Epithelial cell of prostate (primary cell): ENCODE measurements around the gene ARRB1.
"Not testable (repeated sequence)": the region's sequence is repeated elsewhere in the genome, so short reads cannot be mapped to it uniquely, and the experiment has no call there.

Experiments
- DNase-seq: peaks from one replicate; pipeline ENCODE4 v3.0.0-alpha.2; 2011; ENCODE audit warnings: low read depth, low spot score
- H3K27ac ChIP-seq: fragments of 450-650 bp; 2 replicates; pipeline ENCODE4 v1.5.1; 2017; ENCODE audit warnings: mild to moderate bottlenecking

The ARRB1 gene

DNA sequence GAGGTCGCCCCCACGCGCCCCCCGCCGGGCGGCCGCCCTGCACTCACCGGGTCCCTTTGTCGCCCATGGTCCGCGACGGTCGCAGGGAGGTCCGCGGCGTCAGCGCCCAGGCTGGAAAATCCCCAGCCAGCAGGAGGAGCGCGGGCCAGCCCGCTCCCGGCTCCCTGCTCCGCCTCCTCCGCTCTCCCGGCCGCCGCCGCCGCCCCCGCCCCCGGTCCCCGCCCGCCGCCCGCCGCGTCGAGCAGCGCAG lies at the start of gene ARRB1:
ARRB1 (minus strand) TSS at position 121 of the 250 bp plus-strand sequence; CDS start at position 67, 54 bp downstream.
- DNase-seq: no peak
- H3K27ac ChIP-seq: no peak within 1 kb of the TSS

GRCh38 chr11:75400146-75400865 lies 48.8 kb upstream of the ARRB1 start:
- peak overlapping the region; percentile 90 for H3K27ac ChIP-seq
- DNase-seq: no peak

DNA sequence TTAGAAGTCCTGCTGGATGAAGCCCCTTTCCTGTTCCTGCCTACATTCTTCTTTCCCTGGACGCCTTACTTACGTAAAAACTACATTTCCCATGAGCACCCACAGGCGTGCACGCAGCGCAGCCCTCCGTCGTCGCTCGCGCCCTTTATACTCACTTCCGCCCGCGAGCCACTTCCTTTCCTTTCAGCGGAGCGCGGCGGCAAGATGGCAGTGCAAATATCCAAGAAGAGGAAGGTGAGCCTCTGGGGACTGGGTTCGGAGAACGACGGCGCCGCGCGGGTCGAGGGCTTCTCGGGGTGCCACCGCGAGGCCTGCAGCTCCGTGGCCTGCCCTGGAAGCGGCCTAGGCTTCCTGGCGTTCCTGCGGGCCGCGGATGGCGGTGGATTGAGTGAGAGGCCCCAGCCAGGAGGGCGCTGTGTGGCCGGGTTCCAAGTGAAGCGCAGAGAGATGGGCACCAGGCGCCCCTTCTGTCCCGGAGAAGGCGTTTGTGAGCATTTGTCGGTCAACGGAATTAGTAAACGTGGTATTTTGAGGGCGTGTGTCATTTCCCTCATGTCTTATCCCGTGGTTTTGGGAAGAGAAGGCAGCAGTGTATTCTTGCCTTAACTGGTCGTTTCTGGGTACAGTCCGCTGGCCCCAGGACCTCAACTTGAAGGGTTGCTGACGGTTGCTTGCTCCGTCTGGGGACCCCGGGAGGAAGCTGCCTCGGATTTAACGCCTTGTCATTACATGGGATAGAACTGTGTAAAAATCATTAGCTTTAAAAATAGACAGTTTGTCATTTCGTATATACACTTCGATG lies 48.1 kb upstream of the ARRB1 start, which contains the start of gene RPS3:
RPS3 (plus strand) TSS at position 175 of the 802 bp plus-strand sequence; CDS start at position 205, 30 bp downstream.
- H3K27ac ChIP-seq: peak within 1 kb of the TSS; percentile 90
- peak; percentile 48 for DNase-seq

DNA sequence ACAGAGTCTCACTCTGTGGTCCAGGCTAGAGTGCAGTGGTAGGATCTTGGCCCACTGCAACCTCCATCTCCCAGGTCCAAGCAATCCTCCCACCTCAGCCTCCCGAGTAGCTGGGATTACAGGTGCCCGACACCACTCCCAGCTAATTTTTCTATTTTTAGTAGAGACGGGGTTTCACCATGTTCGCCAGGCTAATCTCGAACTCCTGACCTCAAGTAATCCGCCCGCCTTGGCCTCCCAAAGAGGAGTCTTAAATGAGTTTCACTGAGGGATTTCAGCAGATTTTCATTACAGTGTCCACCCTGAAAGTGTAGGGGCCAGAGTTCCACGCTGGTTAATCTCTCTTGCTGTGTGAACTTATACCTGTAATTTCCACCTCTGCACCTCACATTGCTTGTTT lies 47.4 kb upstream of the ARRB1 start:
- no peak overlapping the region for H3K27ac ChIP-seq
- DNase-seq: no peak

DNA sequence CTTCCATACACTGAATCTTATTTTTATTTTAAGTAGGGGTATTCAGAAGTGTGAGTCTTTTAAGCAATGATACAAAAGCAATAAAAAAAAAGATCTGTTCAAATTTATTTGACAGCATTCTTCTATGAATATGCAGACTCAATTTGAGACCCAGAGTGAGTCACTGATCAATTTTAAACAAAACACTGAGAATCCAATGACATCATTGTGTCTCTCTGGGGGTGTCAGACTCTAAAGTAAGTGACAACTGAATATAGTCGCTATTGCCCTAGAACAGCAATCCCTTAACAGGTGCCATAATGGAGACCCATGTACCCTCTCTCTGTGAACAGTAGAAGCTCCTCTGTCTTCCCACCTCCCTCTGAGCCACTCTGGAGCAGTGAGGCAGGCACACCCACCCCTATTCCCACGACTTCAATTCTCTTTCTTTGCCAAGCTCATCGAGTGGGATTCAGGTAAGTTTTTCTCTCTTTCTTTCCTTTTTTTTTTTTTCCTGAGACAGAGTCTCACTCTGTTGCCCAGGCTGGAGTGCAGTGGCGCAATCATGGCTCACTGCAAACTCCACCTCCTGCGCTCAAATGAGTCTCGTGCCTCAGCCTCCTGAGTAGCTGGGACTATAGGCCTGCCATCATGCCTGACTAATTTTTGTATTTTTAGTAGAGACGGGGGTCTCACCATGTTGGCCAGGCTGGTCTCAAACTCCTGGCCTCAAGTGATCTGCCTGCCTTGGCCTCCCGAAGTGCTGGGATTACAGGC lies 42.8 kb upstream of the ARRB1 start:
- DNase-seq: no peak
- H3K27ac ChIP-seq: no peak overlapping the region

DNA sequence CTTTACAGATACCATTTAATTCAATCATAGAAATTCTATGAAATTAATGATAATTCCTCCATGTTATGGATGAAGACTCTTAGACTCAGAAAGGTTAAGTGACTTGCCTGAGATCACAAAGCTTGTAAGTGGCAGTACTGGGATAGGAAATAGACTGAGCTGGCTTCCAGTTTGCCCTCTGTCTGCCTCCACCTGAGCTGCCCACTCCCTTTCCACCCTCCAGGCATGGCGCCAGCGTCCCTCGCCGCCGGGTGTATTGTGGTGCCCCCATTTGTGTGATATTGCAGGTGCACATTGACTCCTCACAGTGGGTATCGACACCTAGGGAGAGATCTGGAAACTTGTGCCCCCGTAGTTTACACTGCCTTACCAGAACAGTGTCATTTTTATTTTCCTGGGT lies 38.5 kb upstream of the ARRB1 start:
- H3K27ac ChIP-seq: no peak overlapping the region
- DNase-seq: no peak

DNA sequence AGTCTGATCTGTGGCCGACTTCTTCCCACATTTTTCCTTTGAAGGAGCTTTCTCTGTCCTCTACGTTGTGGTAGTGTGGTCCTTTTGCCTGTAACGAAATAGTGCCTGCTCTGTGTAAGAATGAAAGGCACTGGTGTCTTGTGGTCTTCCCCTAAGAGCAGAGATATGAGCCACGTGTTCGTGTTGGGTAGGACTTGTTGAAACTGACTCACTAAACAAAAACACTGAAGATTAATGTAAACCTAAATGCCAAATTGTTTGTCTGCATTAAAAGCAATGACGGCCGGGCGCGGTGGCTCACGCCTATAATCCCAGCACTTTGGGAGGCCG lies 37.8 kb upstream of the ARRB1 start:
- H3K27ac ChIP-seq: no peak overlapping the region
- DNase-seq: no peak

GRCh38 chr11:75388386-75389275 lies 37.2 kb upstream of the ARRB1 start:
- DNase-seq: no peak
- no peak overlapping the region for H3K27ac ChIP-seq

GRCh38 chr11:75387736-75388294 lies 36.4 kb upstream of the ARRB1 start:
- no peak for DNase-seq
- H3K27ac ChIP-seq: no peak overlapping the region

- H3K27ac ChIP-seq: no peak overlapping the region
- DNase-seq: no peak
These were observed 35.6 kb upstream of the ARRB1 start for GRCh38 chr11:75386942-75387630.

DNA sequence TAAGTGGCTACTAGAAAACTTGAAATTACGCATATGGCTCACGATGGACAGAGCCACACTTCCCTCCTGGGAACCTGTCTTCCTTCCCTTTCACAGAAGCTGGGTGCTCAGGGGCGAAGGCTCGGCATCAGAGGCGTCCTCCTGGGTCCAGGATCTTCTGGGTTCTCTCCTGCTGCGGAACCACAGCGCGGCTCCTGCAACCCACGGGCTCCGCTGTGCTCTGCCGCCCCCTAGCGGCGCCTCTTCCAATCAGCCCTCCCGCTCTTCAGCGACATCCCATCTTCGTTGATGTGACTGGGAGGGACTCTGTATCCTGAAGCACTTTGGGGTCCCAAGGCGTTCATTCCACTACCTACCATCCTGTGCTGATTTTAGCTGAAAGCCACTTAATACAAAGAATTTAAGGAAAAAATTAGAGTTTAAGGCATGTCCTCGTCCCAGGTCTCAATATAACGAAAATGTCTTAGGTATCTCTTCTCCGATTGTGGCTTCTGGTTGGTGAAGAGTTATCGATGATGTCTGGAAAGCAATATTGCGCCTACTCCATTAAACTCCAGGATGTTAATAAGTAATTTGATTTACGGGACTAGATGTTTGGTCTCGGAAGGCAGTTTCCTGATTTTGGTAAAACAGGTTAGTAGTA lies 33.1 kb upstream of the ARRB1 start:
- no peak overlapping the region for H3K27ac ChIP-seq
- no peak for DNase-seq

DNA sequence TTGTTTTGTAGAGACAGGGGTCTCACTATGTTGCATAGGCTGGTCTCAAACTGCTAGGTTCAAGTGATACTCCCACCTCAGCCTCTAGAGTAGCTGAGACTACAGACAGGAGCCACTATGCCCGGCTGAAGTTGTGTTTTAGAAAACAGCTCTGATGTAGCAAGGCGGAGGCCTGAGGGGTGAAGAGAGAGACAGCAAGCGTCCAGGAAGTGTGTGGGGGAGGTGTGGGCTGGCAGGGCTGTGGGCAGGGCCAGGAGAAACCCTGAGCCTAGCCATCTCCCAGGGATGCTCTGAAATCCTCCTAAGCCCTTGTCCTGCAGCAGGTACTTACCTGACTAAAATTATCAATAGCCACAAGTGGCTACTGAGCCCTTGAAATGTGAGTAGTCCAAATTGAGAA lies 31.8 kb upstream of the ARRB1 start:
- H3K27ac ChIP-seq: no peak overlapping the region
- no peak for DNase-seq

DNA sequence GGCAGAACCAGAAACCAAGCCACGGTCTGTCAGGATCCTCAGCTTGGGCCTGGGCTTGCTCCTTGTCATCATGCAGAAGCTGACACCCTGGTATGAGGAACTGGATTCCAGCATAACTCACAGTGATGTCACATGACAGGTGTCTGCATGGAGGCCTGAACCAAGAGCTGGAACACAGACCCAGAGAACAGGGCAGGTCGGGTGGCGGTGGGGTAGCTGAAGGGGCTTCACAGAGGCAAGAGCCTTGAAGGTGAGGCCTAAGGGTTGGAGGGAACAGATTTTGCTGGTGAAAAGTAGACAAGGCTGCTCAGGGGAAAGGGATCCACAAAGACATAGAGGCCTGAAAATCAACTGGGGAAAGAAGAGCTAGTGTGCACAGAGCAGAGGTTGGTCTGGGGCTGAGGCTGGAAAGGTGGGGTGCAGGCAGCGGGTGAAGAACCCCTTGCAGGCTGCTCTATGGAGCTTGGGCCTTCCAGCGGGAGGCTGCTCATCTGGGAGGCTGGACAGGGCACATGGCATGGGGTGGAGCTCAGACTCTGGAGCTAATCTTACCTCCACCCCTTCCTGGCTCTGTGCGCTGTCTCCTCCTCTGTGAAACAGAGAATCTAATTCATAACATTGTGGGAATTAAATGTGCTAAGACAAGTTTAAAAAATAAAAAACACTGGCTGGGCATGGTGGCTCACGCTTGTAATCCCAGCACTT lies 29.4 kb upstream of the ARRB1 start:
- no peak for DNase-seq
- H3K27ac ChIP-seq: peak overlapping the region; percentile 6

- no peak for DNase-seq
- H3K27ac ChIP-seq: peak overlapping the region; percentile 6
These were observed 28.8 kb upstream of the ARRB1 start for GRCh38 chr11:75380245-75380644.

DNA sequence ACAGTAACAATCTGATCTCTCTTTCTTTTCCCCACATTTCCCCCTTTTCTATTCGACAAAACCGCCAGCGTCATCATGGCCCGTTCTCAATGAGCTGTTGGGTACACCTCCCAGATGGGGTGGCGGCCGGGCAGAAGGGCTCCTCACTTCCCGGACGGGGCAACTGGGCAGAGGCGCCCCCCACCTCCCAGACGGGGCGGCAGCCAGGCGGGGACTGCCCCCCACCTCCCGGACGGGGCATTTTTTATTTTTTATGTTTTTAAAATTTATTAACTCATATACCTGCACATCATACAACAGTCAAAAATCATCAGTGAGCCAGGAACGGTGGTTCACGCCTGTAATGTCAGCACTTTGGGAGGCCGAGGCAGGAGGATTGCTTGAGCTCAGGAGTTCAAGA lies 27.3 kb upstream of the ARRB1 start:
- not testable (repeated sequence) for DNase-seq, H3K27ac ChIP-seq

GRCh38 chr11:75376175-75376574 lies 24.7 kb upstream of the ARRB1 start:
- no peak for DNase-seq
- no peak overlapping the region for H3K27ac ChIP-seq

- H3K27ac ChIP-seq: no peak overlapping the region
- no peak for DNase-seq
These were observed 24.2 kb upstream of the ARRB1 start for GRCh38 chr11:75375626-75376025.

DNA sequence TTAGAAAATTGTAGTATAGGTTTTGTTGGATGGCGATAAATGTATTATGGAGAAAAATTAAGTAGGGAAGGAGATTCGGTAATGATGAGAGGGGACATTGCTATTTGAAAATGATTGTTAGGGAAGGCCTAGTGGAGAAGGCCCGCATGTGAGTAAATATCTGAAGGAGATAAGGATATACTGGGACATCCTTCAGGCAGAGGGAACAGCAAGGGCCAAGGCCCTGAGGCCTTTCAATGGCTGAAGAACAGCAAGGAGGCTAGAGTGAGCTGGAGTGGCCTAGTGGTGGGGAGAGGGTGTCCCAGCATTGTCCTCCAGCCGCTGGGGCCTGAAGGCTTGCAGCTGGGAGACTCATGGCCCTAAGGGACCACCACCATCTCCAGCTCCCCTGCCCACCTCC lies 23.2 kb upstream of the ARRB1 start:
- no peak overlapping the region for H3K27ac ChIP-seq
- DNase-seq: no peak
